ENCODE data around the gene SYK. TPM values are rescaled to one million over a fixed set of nuclear protein-coding genes. Genes with fewer than 3 reads are reported as not detected.

Gene SYK
- total RNA-seq, 2 donors from 2014 or later: 2.5 to 6.0 TPM

DNA sequence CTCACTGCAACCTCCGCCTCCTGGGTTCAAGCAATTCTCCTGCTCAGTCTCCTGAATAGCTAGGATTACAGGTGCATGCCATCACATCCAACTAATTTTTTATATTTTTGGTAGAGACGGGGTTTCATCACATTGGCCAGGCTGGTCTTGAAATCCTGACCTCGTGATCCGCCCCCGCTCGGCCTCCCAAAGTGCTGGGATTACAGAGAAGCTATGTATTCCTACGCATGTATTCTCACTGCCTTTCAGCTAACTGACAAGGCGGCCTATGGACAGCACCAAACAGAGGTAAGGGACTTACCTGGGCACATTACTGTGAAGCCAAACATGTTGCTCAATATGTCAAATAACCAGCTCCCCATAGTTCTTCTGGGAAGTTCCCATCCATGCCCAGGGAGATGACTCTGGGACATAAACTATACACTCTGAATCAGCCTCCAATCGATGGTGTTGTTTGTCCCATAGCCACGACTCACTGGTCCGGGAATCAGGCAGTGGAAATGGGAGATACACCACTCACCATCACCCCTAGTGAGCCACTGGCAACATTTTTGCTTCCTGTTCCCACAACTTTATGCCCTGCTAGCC is 114.6 kb downstream of the SYK start:
- no peaks in the 10 kb centered on the region for H3K27me3 ChIP-seq (ENCODE audit: control insufficient read depth, insufficient read depth, low read length, poor library complexity, severe bottlenecking)
- no peak overlapping the region for H3K4me3 ChIP-seq (ENCODE audit: low read length)
- H3K27ac ChIP-seq (ENCODE audit: low read depth, low read length): no peak overlapping the region
- TF ChIP-seq, protein P1, sequence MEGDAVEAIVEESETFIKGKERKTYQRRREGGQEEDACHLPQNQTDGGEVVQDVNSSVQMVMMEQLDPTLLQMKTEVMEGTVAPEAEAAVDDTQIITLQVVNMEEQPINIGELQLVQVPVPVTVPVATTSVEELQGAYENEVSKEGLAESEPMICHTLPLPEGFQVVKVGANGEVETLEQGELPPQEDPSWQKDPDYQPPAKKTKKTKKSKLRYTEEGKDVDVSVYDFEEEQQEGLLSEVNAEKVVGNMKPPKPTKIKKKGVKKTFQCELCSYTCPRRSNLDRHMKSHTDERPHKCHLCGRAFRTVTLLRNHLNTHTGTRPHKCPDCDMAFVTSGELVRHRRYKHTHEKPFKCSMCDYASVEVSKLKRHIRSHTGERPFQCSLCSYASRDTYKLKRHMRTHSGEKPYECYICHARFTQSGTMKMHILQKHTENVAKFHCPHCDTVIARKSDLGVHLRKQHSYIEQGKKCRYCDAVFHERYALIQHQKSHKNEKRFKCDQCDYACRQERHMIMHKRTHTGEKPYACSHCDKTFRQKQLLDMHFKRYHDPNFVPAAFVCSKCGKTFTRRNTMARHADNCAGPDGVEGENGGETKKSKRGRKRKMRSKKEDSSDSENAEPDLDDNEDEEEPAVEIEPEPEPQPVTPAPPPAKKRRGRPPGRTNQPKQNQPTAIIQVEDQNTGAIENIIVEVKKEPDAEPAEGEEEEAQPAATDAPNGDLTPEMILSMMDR (conservative IDR thresholded peaks at IDR 0.05): no peak
- H3K36me3 ChIP-seq (ENCODE audit: control insufficient read depth, insufficient read depth, low read length): no peaks in the 10 kb centered on the region
- peaks cover 3% of the 10 kb centered on the region for H3K4me1 ChIP-seq (ENCODE audit: control insufficient read depth, insufficient read depth, low read length)
- no peak overlapping the region for H3K9ac ChIP-seq (ENCODE audit: extremely low read depth, low read length, poor library complexity, severe bottlenecking)
- Mint-ChIP-seq H3K9me3 (no peaks in the 10 kb centered on the region), H3K36me3 (ENCODE audit: low read depth) (no peaks in the 10 kb centered on the region), H3K4me3 (no peak overlapping the region), H3K27me3 (ENCODE audit: insufficient read depth) (peaks cover 9% of the 10 kb centered on the region), H3K27ac (no peak overlapping the region), H3K4me1 (peaks cover under 1% of the 10 kb centered on the region)
- no peak for DNase-seq
- 88 to 95% methylated on average over 11 of the region's 11 CpGs for WGBS, 2 experiments (ENCODE audit: insufficient coverage in 1 of 2, insufficient read length in 1 of 2)
- H3K9me3 ChIP-seq (ENCODE audit: control insufficient read depth, low read length): no peaks in the 10 kb centered on the region

DNA sequence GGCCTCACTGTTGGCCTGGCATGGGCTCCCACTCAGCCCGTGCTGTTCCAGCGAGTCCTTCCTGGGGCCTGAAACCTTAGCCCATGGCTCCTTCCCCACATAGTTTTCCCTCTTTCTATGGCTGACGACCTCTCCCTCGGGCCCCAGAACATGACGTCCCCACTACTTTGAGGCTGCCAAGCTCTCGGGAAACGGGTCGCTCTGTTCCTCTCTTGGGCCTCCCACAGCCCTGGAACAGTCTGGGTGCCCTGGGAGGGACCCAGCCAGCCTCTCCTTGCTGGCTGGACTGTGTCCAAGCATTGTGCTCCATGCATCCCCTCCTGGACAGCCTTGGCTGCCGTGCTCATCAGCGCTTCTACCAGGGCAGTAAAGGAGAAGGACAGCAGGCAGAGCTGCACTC is 118.3 kb downstream of the SYK start:
- Histone ChIP-seq H3K36me3 (ENCODE audit: control insufficient read depth, insufficient read depth, low read length) (no peaks in the 10 kb centered on the region), H3K4me1 (ENCODE audit: control insufficient read depth, insufficient read depth, low read length) (peaks cover 3% of the 10 kb centered on the region), H3K27me3 (ENCODE audit: control insufficient read depth, insufficient read depth, low read length, poor library complexity, severe bottlenecking) (no peaks in the 10 kb centered on the region), H3K9ac (ENCODE audit: extremely low read depth, low read length, poor library complexity, severe bottlenecking) (no peak overlapping the region), H3K9me3 (ENCODE audit: control insufficient read depth, low read length) (no peaks in the 10 kb centered on the region), H3K27ac (ENCODE audit: low read depth, low read length) (no peak overlapping the region), H3K4me3 (ENCODE audit: low read length) (no peak overlapping the region)
- Mint-ChIP-seq H3K27me3 (ENCODE audit: insufficient read depth) (peaks cover 12% of the 10 kb centered on the region), H3K4me1 (no peaks in the 10 kb centered on the region), H3K36me3 (ENCODE audit: low read depth) (no peaks in the 10 kb centered on the region), H3K27ac (no peak overlapping the region), H3K4me3 (no peak overlapping the region), H3K9me3 (no peaks in the 10 kb centered on the region)
- 94 to 100% methylated on average over 4 to 10 of the region's 10 CpGs for WGBS, 2 experiments (ENCODE audit: insufficient coverage in 1 of 2, insufficient read length in 1 of 2)
- TF ChIP-seq, protein P1 (conservative IDR thresholded peaks at IDR 0.05): no peak
- DNase-seq: no peak

DNA sequence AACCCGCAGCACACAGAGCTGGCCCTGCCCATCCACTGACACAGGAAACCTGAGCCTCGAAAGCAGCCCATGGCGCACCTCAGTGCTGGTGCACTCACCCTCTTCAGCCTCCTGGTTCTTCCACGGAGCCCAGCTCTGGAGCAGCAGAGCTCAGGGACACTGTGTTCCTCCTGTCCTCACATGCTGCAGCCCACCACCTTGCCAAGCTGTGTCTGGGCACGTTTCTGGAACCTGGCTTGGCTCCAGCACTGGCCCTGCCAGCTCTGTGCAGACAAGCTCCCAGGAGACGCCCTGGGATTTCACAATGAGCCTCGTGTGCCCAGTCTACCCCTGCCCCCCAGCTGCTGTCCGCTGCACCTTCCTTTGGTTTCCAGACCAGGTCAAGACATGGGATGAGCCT is 119.5 kb downstream of the SYK start:
- Histone ChIP-seq H3K9me3 (ENCODE audit: control insufficient read depth, low read length) (no peaks in the 10 kb centered on the region), H3K27ac (ENCODE audit: low read depth, low read length) (no peak overlapping the region), H3K4me3 (ENCODE audit: low read length) (no peak overlapping the region), H3K9ac (ENCODE audit: extremely low read depth, low read length, poor library complexity, severe bottlenecking) (no peak overlapping the region), H3K4me1 (ENCODE audit: control insufficient read depth, insufficient read depth, low read length) (no peaks in the 10 kb centered on the region), H3K36me3 (ENCODE audit: control insufficient read depth, insufficient read depth, low read length) (no peaks in the 10 kb centered on the region), H3K27me3 (ENCODE audit: control insufficient read depth, insufficient read depth, low read length, poor library complexity, severe bottlenecking) (no peaks in the 10 kb centered on the region)
- WGBS, 2 experiments (ENCODE audit: insufficient coverage in 1 of 2, insufficient read length in 1 of 2): 80 to 90% methylated on average over 5 to 8 of the region's 8 CpGs
- TF ChIP-seq, protein P1 (conservative IDR thresholded peaks at IDR 0.05): no peak
- Mint-ChIP-seq H3K9me3 (no peaks in the 10 kb centered on the region), H3K27me3 (ENCODE audit: insufficient read depth) (peaks cover 12% of the 10 kb centered on the region), H3K27ac (no peak overlapping the region), H3K4me1 (no peaks in the 10 kb centered on the region), H3K36me3 (ENCODE audit: low read depth) (no peaks in the 10 kb centered on the region), H3K4me3 (no peak overlapping the region)
- DNase-seq: no peak

All from endodermal cell (in vitro differentiated cells).